ENCODE results near the gene LRSAM1. TPM values are rescaled to one million over a fixed set of nuclear protein-coding genes. Genes with fewer than 3 reads are reported as not detected.

Gene LRSAM1
- total RNA-seq, 1 donor from 2014 or later: 27.5 TPM

GRCh38 chr9:127422133-127422782 is 29.1 kb upstream of the LRSAM1 start:
- DNase-seq (ENCODE audit: low spot score): no peak
- TF ChIP-seq CTCF (IDR thresholded peaks at IDR 0.05): no peak
- no peaks in the 10 kb centered on the region for H3K9me3 Mint-ChIP-seq (ENCODE audit: low read depth)
- H3K27ac Mint-ChIP-seq (ENCODE audit: unreplicated experiment): no peak overlapping the region
- H3K4me3 Mint-ChIP-seq (ENCODE audit: unreplicated experiment): peak overlapping the region; percentile 98
- no peaks in the 10 kb centered on the region for H3K36me3 Mint-ChIP-seq (ENCODE audit: low read depth)
- peaks cover 37% of the 10 kb centered on the region for H3K4me1 Mint-ChIP-seq (ENCODE audit: low read depth)
- H3K27me3 Mint-ChIP-seq (ENCODE audit: low read depth): no peaks in the 10 kb centered on the region

- no peaks in the 10 kb centered on the region for H3K9me3 Mint-ChIP-seq (ENCODE audit: low read depth)
- TF ChIP-seq CTCF (IDR thresholded peaks at IDR 0.05): no peak
- peaks cover 38% of the 10 kb centered on the region for H3K4me1 Mint-ChIP-seq (ENCODE audit: low read depth)
- no peaks in the 10 kb centered on the region for H3K27me3 Mint-ChIP-seq (ENCODE audit: low read depth)
- DNase-seq (ENCODE audit: low spot score): no peak
- H3K4me3 Mint-ChIP-seq (ENCODE audit: unreplicated experiment): peak overlapping the region; percentile 98
- peak overlapping the region; percentile 99 for H3K27ac Mint-ChIP-seq (ENCODE audit: unreplicated experiment)
- no peaks in the 10 kb centered on the region for H3K36me3 Mint-ChIP-seq (ENCODE audit: low read depth)
These were observed 28.5 kb upstream of the LRSAM1 start for GRCh38 chr9:127422787-127423186.

- Mint-ChIP-seq H3K9me3 (ENCODE audit: low read depth) (no peaks in the 10 kb centered on the region), H3K36me3 (ENCODE audit: low read depth) (no peaks in the 10 kb centered on the region), H3K27ac (ENCODE audit: unreplicated experiment) (peak overlapping the region; percentile 99), H3K4me3 (ENCODE audit: unreplicated experiment) (peak overlapping the region; percentile 98), H3K27me3 (ENCODE audit: low read depth) (no peaks in the 10 kb centered on the region), H3K4me1 (ENCODE audit: low read depth) (peaks cover 39% of the 10 kb centered on the region)
- DNase-seq (ENCODE audit: low spot score): no peak
- no peak for TF ChIP-seq CTCF (IDR thresholded peaks at IDR 0.05)
These were observed 27.8 kb upstream of the LRSAM1 start for GRCh38 chr9:127423476-127423933.

GRCh38 chr9:127423934-127424675 is 27.2 kb upstream of the LRSAM1 start, which contains the start of gene ZNF79:
ZNF79 (plus strand) TSS chr9:127424382; CDS start chr9:127424788, 406 bp downstream.
- Mint-ChIP-seq H3K4me1 (ENCODE audit: low read depth) (peaks cover 39% of the 10 kb centered on the region), H3K27ac (ENCODE audit: unreplicated experiment) (peak within 1 kb of the TSS; percentile 99), H3K9me3 (ENCODE audit: low read depth) (no peaks in the 10 kb centered on the region), H3K36me3 (ENCODE audit: low read depth) (peaks cover 1% of the 10 kb centered on the region), H3K27me3 (ENCODE audit: low read depth) (no peaks in the 10 kb centered on the region), H3K4me3 (ENCODE audit: unreplicated experiment) (peak within 1 kb of the TSS; percentile 98)
- DNase-seq (ENCODE audit: low spot score): peak; percentile 98
- no peak for TF ChIP-seq CTCF (IDR thresholded peaks at IDR 0.05)

- Mint-ChIP-seq H3K27ac (ENCODE audit: unreplicated experiment) (peak overlapping the region; percentile 99), H3K27me3 (ENCODE audit: low read depth) (no peaks in the 10 kb centered on the region), H3K9me3 (ENCODE audit: low read depth) (no peaks in the 10 kb centered on the region), H3K4me3 (ENCODE audit: unreplicated experiment) (peak overlapping the region; percentile 98), H3K4me1 (ENCODE audit: low read depth) (peaks cover 39% of the 10 kb centered on the region), H3K36me3 (ENCODE audit: low read depth) (peaks cover 2% of the 10 kb centered on the region)
- peak; percentile 36 for TF ChIP-seq CTCF (IDR thresholded peaks at IDR 0.05)
- no peak for DNase-seq (ENCODE audit: low spot score)
These were observed 26.7 kb upstream of the LRSAM1 start for GRCh38 chr9:127424676-127424999.

Data from chondrocyte (in vitro differentiated cells).